NCI-H510A treated with DMSO at 0.1 percent for 48 hours (cell line): ENCODE data around the gene PFKP.
"Not testable (repeated sequence)": the region's sequence is repeated elsewhere in the genome, so short reads cannot be mapped to it uniquely, and the experiment has no call there.

Source experiments
- DNase-seq: peaks from one replicate; lab custom pipeline; 2025; lab: John Stamatoyannopoulos, UW

PFKP gene

DNA sequence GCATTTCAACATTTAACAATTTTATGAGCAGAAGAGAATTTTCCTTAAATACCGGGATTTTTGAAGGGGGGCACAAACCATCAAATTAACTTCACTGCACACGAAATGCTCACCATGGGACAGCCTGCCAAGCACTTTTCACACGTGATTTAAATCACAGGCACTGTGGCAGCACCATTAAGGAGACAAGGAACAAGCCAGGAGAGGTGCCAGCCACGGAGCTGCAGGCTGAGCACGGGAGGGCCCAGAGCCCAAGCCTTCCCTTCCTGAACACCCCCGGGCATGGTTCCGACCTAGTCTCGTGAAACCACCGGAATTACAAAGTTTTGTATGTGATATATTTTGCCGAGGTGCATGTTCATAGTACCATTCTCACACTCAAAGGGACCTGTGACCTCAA is 91.8 kb downstream of the PFKP start:
- no peak for DNase-seq

DNA sequence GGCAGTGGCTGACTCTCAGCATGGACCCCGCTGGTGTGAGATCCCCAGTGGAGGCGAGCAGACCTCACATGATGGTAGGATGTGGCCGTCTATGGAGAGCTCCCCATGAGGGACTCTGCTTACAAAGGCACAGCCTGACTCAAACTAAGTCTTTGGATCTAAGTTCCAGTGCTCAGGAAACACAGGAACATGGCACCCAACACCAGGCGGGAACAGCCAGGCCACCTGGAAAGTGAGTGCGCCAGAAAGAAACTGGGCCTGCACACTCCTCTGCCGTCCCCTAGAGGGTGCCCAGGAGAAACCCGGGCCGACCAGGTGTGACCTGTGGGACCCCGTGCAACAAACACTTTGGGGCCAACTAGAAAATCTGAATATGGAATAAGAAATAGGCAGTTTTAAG is 95.2 kb downstream of the PFKP start:
- no peak for DNase-seq

- no peak for DNase-seq
Measured at GRCh38 chr10:3163879-3164278, 96.5 kb downstream of the PFKP start.

- no peak for DNase-seq
Measured at GRCh38 chr10:3165196-3165595, 97.8 kb downstream of the PFKP start.

DNA sequence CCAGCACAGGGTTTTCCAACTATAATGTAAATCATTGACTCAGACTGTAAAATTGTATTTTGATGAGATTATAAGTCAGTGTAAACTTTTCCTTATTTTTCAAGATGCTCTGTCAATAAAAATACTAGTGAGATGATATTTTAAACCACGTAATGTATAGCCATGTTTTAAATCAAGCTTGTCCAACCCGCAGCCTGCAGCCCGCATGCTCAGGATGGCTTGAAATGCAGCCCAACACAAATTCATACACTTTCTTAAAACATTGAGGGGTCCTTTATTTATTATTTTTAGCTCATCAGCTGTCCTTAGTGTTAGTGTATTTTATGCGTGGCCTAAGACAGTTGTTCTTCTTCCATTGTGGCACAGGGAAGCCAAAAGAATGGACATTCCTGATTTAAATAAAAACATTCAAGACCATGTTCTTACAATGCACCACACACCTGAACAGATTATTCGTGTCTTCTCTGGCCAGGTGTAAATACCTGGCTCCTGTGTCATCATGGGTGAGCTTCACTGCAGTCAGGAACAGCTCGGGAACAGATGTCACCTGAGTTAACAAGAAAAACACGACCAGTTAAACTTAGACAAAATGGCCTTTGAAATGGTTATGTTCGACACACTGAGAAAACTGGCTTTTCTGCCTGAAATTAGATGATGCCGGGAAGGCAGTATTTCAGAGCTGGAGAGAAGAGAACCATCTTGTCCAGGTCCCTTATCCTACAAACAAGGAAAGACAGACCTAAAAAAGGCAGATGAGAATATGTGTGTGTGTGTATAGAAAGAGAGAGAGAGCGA is 99.3 kb downstream of the PFKP start:
- no peak for DNase-seq

- DNase-seq = no peak
Measured at GRCh38 chr10:3167611-3168330, 100.4 kb downstream of the PFKP start.

DNA sequence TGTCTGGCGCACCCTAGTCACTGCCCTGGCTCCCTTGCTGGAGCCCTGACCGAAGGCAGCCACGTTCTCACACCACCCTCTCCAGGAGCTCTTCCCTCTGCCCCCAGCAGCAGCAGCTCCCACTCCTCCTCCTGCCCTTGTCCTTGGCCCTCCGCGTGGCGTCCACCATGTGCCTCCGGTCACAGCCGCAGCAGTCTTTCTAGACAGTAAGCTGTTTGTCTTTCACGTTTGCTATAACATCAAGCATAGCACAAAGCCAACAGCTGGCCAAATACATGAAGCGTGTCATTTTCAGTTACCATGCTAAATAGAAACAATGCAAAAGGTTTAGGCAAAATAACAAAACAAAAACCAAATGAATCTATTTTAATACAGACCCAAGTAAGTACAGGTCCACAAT is 101.9 kb downstream of the PFKP start:
- DNase-seq = no peak

DNA sequence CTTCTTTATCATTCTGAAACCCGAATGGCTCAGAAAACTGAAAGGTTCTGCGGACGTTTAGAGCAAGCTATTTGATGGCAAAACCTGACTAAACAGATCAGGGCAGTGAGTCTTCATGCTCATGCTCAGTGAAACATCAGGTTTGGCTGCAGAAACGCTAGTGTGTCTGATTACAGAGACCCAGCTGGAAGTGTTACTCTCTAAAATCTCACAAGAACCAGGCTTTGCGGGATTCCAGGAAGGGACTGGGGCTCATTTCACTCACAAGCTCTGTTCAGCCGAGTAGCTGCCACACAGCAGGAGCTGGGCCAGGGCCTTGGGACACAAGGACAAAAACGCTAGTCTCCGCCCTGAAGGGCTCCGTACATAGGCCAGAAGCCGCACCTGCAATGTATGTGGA is 102.3 kb downstream of the PFKP start:
- DNase-seq = no peak

DNA sequence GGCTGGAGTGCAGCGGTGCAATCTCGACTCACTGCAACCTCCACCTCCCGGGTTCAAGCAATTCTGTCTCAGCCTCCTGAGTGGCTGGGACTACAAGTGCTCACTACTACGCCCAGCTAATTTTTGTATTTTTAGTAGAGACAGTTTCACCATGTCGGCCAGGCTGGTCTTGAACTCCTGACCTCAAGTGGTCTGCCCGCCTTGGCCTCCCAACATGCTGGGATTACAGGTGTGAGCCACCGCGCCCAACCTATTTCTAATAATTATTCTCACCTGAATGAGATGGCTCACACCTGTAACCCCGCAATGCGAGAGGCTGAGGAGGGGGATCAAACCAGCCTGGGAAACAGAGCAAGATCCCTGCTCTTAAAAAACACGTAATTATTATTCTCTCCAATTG is 104.1 kb downstream of the PFKP start:
- not testable (repeated sequence) for DNase-seq

DNA sequence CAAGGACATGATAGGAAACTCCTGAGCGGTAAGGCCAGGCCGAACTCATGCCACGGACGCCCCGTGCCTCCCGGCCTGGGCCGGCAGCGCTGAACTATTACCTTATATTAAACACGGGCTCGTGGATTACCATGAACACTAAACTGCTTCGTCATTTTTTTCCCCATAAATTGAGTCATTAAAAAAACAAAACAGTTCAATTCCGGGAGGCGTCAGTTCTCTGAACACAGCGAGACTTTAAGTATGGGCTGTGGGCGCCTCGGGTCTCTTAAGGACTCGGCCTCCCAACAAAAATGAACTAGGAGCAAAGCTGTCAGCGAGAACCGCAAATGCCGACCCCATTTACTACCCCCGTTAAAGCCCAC is 104.7 kb downstream of the PFKP start:
- no peak for DNase-seq

- DNase-seq = peak; percentile 84
Measured at GRCh38 chr10:3172446-3173170, 105.3 kb downstream of the PFKP start, which contains the start of gene PITRM1. Gene PITRM1, minus strand, starts transcription at chr10:3172782. Its CDS starts 10 bp downstream, at chr10:3172772.

- DNase-seq = no peak
Measured at GRCh38 chr10:3173171-3173878, 106.0 kb downstream of the PFKP start.

DNA sequence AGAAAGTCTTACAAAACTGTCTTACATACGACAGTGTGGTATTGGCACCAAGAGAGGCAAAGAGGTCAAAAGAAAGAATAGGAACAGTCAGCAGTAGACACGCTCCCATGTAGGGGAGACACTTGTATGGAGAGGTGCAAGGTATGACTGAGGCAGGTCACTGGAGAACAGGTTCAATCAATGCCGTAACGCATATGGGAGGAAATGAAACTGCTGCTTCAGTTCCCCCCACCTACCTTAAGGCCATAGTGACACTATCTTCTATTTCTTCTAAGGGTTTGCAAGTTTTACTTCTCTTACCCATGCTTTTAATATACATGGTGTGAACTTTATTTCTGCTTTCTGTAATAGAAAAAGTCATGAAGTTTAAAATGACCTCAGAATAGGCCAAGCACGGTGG is 110.7 kb downstream of the PFKP start:
- DNase-seq = no peak

- no peak for DNase-seq
Measured at GRCh38 chr10:3179174-3179573, 111.8 kb downstream of the PFKP start.

- no peak for DNase-seq
Measured at GRCh38 chr10:3180355-3181025, 113.1 kb downstream of the PFKP start.

- no peak for DNase-seq
Measured at GRCh38 chr10:3185386-3185785, 118.0 kb downstream of the PFKP start.

DNA sequence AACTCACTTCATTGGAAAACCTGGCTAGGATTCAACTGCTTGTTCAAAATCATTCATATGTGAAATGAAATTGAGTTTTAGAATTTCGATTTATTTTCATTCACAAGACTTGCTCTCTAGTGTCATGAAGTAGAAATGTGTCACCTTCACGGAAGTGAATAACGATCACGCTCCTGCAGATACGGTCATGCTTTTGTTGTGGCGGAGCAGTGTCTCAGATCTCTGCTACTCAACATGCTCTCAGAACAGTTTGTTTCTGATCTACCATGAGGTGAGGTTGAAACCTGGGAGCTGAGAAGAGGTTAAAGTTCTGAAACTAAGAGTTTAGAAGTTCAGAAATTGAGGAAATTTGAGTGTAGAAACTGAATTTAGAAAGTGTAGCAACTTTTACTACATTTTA is 119.0 kb downstream of the PFKP start:
- DNase-seq = no peak
